Lung (tissue), 12 donors: ENCODE results near the gene EGR1. TPM values are rescaled to one million over a fixed set of nuclear protein-coding genes. Genes with fewer than 3 reads are reported as not detected.

Experiments
- ATAC-seq: fragments of 200-7000 bp; cut with Tn5 transposase; one replicate; pipeline ENCODE4 v1.9.1; 2020; ENCODE audit warnings: moderate number of reproducible peaks; ENCODE audit not compliant: insufficient read depth, low FRiP score
- DNase-seq, 3 donors: peaks; one replicate each; pipeline ENCODE4 v3.0.0-alpha.2; 2013 to 2017
- H3K27ac ChIP-seq, 2 donors: one replicate each; pipeline ENCODE4 v1.5.1; 2013; ENCODE audit warnings: mild to moderate bottlenecking in 2 of 2, moderate library complexity in 2 of 2, control low read depth in 1 of 2, inconsistent platforms in 1 of 2, low read depth in 1 of 2, low read length in 1 of 2
- H3K27me3 ChIP-seq, 3 donors: one replicate each; pipeline ENCODE4 v1.5.1; 2013; ENCODE audit warnings: low read length in 2 of 3; ENCODE audit not compliant: control insufficient read depth in 3 of 3, insufficient read depth in 3 of 3
- H3K36me3 ChIP-seq, 4 donors: one replicate each; pipeline ENCODE4 v1.5.1; 2013; ENCODE audit warnings: low read length in 4 of 4, mild to moderate bottlenecking in 1 of 4, moderate library complexity in 1 of 4; ENCODE audit not compliant: control insufficient read depth in 4 of 4, insufficient read depth in 4 of 4
- H3K4me1 ChIP-seq, 5 donors: one replicate each; pipeline ENCODE4 v1.5.1; 2013; ENCODE audit warnings: low read length in 5 of 5, mild to moderate bottlenecking in 2 of 5, moderate library complexity in 1 of 5; ENCODE audit not compliant: control insufficient read depth in 5 of 5, insufficient read depth in 5 of 5
- H3K4me3 ChIP-seq: one replicate; pipeline ENCODE4 v1.5.1; 2013; ENCODE audit warnings: mild to moderate bottlenecking, control low read depth, moderate library complexity
- H3K9ac ChIP-seq, 2 donors: one replicate each; pipeline ENCODE4 v1.5.1; 2013; ENCODE audit warnings: low read length in 2 of 2, control low read depth in 1 of 2; ENCODE audit not compliant: insufficient read depth in 1 of 2
- H3K9me3 ChIP-seq, 4 donors: one replicate each; pipeline ENCODE4 v1.5.1; 2013; ENCODE audit warnings: low read length in 3 of 4, mild to moderate bottlenecking in 1 of 4, moderate library complexity in 1 of 4; ENCODE audit not compliant: control insufficient read depth in 4 of 4, insufficient read depth in 3 of 4
- WGBS, 2 donors: extraction: QIAGEN DNeasy Blood & Tissue Kit; methylation state at CpG; one replicate each; pipeline ENCODE4 v1.1.7; 2013; 5-methylcytosine and 5-hydroxymethylcytosine counted together
- polyA plus RNA-seq, 2 donors: library from polyadenylated mRNA; stranded (reverse); fragments of 200-250 nt; gene quantifications; one replicate each; pipeline ENCODE4 v1.2.1, GENCODE V29; 2013
- total RNA-seq, 2 donors: library from RNA; depleted of rRNA in 1 of 2; stranded (reverse); fragments of >200 nt in 1 of 2; gene quantifications; one replicate each; pipeline ENCODE4 v1.2.1, GENCODE V29; 2014 to 2021
- TF ChIP-seq, protein P1 (sequence below): IDR thresholded peaks from 2 replicates; pipeline ENCODE4 v1.5.1; 2012; ENCODE audit warnings: mild to moderate bottlenecking; ENCODE audit errors: control extremely low read depth, extremely low read depth
- donor health status: control.
- donor health status: control.
- donor health status: Bipolar disorder and iron deficiency.
- donor health status: healthy.
- donor health status: DM: yes; HTN: yes; CAD: no.

Gene EGR1
- total and polyA plus RNA-seq, 4 donors: 15.8 to 126 (median 30.7) TPM

DNA sequence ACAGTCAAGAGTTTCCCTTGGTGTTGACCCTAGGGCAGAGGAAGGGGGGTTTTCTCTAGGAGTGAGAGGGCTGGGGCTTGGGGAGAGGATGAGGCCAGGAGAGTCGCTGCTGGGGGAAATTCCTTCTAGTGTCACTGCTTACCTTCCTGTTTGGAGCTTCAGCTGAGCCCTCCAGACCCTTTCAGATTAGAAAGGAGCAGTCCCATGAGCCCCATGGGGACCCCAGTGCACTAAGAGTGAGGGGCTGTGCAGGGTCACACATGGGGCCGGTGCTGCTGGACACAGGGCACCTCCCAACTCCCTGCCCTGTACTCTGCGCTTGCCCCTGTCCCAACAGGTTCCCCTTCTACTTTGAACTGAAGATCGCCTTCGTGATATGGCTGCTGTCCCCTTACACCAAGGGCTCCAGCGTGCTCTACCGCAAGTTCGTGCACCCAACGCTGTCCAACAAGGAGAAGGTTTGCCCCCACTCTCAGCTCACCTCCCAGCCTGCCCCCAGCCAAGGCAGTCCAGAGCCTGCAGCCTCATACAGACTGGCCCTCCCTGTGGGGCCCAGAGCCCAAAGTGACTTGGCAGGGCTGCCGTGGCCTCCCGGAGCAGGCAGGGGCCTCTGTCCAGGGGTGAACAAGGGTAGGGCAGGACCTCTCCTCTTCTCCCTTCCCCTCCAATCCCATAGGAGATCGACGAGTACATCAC lies 21.1 kb upstream of the EGR1 start:
- WGBS, 2 donors: 91 to 96% methylated on average over 12 to 13 of the region's 13 CpGs
- no peak for ATAC-seq
- H3K27me3 ChIP-seq: no peaks in the 10 kb centered on the region
- H3K4me1 ChIP-seq: peaks cover 0 to 10% (median 0%) of the 10 kb centered on the region in 5 donors
- no peaks in the 10 kb centered on the region for H3K9me3 ChIP-seq
- no peak overlapping the region for H3K4me3 ChIP-seq
- TF ChIP-seq, protein P1, sequence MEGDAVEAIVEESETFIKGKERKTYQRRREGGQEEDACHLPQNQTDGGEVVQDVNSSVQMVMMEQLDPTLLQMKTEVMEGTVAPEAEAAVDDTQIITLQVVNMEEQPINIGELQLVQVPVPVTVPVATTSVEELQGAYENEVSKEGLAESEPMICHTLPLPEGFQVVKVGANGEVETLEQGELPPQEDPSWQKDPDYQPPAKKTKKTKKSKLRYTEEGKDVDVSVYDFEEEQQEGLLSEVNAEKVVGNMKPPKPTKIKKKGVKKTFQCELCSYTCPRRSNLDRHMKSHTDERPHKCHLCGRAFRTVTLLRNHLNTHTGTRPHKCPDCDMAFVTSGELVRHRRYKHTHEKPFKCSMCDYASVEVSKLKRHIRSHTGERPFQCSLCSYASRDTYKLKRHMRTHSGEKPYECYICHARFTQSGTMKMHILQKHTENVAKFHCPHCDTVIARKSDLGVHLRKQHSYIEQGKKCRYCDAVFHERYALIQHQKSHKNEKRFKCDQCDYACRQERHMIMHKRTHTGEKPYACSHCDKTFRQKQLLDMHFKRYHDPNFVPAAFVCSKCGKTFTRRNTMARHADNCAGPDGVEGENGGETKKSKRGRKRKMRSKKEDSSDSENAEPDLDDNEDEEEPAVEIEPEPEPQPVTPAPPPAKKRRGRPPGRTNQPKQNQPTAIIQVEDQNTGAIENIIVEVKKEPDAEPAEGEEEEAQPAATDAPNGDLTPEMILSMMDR: no peak
- no peaks in the 10 kb centered on the region for H3K36me3 ChIP-seq
- no peak for DNase-seq
- no peak overlapping the region for H3K27ac ChIP-seq
- H3K9ac ChIP-seq: no peak overlapping the region

DNA sequence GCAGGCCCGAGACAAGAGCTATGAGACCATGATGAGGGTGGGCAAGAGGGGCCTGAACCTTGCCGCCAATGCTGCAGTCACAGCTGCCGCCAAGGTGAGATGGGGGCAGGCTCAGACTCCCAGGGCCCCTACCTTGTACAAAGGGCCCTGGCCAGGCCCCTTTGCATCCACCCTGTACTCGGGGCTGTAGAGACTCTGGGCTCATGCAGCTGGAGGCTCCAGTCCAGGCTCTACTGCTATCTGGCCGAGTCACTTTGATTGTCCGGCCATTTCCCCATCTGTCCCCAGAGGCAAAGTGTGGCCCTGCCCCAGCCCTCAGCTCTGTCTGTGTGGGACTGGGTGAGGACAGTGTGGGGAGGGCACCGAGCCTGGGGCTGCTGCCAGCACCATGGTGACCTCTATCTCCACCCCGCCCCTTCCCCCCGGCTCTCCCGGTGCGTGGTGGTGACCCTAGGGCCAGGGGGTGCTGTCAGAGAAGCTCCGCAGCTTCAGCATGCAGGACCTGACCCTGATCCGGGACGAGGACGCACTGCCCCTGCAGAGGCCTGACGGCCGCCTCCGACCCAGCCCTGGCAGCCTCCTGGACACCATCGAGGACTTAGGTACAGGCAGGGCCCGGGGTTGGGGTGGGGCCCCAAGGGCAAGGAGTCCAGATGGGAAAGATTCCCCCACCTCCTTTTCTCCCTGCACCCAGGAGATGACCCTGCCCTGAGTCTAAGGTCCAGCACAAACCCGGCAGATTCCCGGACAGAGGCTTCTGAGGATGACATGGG lies 20.3 kb upstream of the EGR1 start:
- no peak overlapping the region for H3K4me3 ChIP-seq
- no peak for ATAC-seq
- peaks cover 0 to 5% (median 0%) of the 10 kb centered on the region in 5 donors for H3K4me1 ChIP-seq

DNA sequence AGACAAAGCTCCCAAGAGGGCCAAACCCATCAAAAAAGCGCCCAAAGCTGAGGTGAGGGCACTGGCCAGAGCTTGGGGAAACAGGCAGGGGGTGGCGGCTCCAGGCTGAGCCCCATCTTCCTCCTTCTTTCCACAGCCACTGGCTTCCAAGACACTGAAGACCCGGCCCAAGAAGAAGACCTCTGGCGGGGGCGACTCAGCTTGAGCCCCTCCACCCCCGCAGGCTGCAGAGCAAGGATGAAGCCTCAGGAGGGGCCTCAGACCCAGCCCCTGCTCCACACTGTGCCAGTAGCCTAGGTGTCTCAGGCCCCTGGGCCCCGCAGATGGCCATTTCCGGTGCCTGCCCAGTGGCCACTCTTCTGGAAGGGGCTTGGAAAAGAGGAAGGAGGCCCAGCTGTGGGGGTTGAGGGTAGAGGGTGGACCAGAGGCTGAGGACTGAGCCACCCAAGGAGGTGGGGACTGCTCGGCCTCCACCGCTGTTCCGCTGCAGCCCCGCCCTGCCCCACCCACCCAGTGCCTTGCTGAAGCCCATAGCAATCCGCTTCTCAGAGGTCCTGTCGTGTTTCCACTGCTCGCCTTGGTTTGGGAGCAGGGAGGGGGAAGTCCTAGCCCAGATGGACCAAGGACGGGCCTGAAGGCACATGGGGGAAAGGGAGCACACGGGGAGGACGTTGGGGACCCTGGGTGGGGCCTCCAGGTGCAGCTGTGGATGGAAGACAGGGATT lies 19.6 kb upstream of the EGR1 start:
- Histone ChIP-seq H3K9ac (no peak overlapping the region), H3K36me3 (no peaks in the 10 kb centered on the region), H3K27me3 (no peaks in the 10 kb centered on the region), H3K4me3 (no peak overlapping the region), H3K9me3 (no peaks in the 10 kb centered on the region), H3K27ac (no peak overlapping the region), H3K4me1 (peaks cover 0 to 5% (median 0%) of the 10 kb centered on the region in 5 donors)
- no peak for ATAC-seq
- DNase-seq: no peak
- TF ChIP-seq, protein P1: no peak
- 86 to 89% methylated on average over 18 of the region's 18 CpGs for WGBS, 2 donors

More for the DNA sequence above, 20.3 kb upstream of the EGR1 start:
- 88 to 92% methylated on average over 22 of the region's 22 CpGs for WGBS, 2 donors
- Histone ChIP-seq H3K36me3 (no peaks in the 10 kb centered on the region), H3K9ac (no peak overlapping the region), H3K27ac (no peak overlapping the region), H3K27me3 (no peaks in the 10 kb centered on the region), H3K9me3 (no peaks in the 10 kb centered on the region)
- TF ChIP-seq, protein P1: no peak
- DNase-seq: no peak
